ENCODE results near the gene RUSC1.
A peak's percentile ranks its signal among the peaks of the same experiment; 100 is the strongest.

RUSC1 gene

DNA sequence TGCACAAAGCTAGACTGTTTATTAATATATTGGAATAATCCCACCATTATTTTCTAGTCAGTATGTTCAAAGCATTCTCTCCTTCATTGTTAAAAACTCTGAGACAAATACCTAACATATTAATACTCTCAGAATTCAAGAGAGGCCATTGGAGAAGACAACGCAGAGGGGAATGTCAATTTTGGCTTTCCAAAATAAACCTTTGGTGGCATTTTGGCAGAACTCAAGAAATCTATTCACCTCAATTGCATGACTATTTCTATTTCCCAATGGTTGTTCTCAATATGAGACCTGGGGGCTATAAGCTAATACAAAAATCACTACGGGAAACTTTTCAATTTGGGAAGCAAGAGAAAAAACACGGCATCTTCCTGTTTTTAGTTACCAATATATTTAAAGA is 58.5 kb downstream of the RUSC1 start:
- Histone ChIP-seq H3K27ac (ENCODE audit: extremely low read depth, low read depth, low read length) (no peak overlapping the region), H3K9me3 (ENCODE audit: control insufficient read depth, insufficient read depth, low read depth, low read length) (no peaks in the 10 kb centered on the region), H3K4me3 (ENCODE audit: low read depth, low read length) (no peak overlapping the region), H3K4me1 (ENCODE audit: control insufficient read depth, insufficient read depth, low read length) (peaks cover 12% of the 10 kb centered on the region), H3K36me3 (ENCODE audit: control insufficient read depth in 2 of 2, insufficient read depth in 1 of 2, low read length in 2 of 2) (peaks cover 27 to 51% of the 10 kb centered on the region in 2 experiments)
- POLR2A ChIA-PET = no interaction called here
- CTCF ChIA-PET = no interaction called here
- TF ChIP-seq KLF9 (tag by site-specific recombination; IDR thresholded peaks at IDR 0.05; ENCODE audit: low read depth) (no peak), SCRT2 (tag by site-specific recombination; IDR thresholded peaks at IDR 0.05) (no peak)

- peaks cover 12% of the 10 kb centered on the region for H3K4me1 ChIP-seq (ENCODE audit: control insufficient read depth, insufficient read depth, low read length)
- no peak overlapping the region for H3K4me3 ChIP-seq (ENCODE audit: low read depth, low read length)
- ChIA-PET POLR2A (no interaction called here), CTCF (no interaction called here)
- H3K36me3 ChIP-seq (ENCODE audit: control insufficient read depth in 2 of 2, insufficient read depth in 1 of 2, low read length in 2 of 2) = peaks cover 26 to 46% of the 10 kb centered on the region in 2 experiments
- TF ChIP-seq MYNN (tag by site-specific recombination; IDR thresholded peaks at IDR 0.05; ENCODE audit: borderline replicate concordance) (peak; percentile 98), PRDM1 (tag by site-specific recombination; IDR thresholded peaks at IDR 0.05) (peak; percentile 62), ZXDB (tag by site-specific recombination; IDR thresholded peaks at IDR 0.05) (0 out of 2 replicates have a peak, but pooled peaks have one; percentile 29), GLI2 (tag by site-specific recombination; IDR thresholded peaks at IDR 0.05; ENCODE audit: borderline replicate concordance, low read depth) (no peak)
- TF ChIP-seq, protein P1, sequence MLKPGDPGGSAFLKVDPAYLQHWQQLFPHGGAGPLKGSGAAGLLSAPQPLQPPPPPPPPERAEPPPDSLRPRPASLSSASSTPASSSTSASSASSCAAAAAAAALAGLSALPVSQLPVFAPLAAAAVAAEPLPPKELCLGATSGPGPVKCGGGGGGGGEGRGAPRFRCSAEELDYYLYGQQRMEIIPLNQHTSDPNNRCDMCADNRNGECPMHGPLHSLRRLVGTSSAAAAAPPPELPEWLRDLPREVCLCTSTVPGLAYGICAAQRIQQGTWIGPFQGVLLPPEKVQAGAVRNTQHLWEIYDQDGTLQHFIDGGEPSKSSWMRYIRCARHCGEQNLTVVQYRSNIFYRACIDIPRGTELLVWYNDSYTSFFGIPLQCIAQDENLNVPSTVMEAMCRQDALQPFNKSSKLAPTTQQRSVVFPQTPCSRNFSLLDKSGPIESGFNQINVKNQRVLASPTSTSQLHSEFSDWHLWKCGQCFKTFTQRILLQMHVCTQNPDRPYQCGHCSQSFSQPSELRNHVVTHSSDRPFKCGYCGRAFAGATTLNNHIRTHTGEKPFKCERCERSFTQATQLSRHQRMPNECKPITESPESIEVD (tag by site-specific recombination; IDR thresholded peaks at IDR 0.05) = peak; percentile 86
- H3K27ac ChIP-seq (ENCODE audit: extremely low read depth, low read depth, low read length) = no peak overlapping the region
- no peaks in the 10 kb centered on the region for H3K9me3 ChIP-seq (ENCODE audit: control insufficient read depth, insufficient read depth, low read depth, low read length)
Observed at GRCh38 chr1:155379631-155380090, 59.0 kb downstream of the RUSC1 start.
